ENCODE data around the gene SLC8A2. TPM values are rescaled to one million over a fixed set of nuclear protein-coding genes. Genes with fewer than 3 reads are reported as not detected.
"Not testable (repeated sequence)": the region's sequence is repeated elsewhere in the genome, so short reads cannot be mapped to it uniquely, and the experiment has no call there.

The SLC8A2 gene
- polyA plus RNA-seq, 4 donors, result 0.12 to 0.92 TPM; not detected in 2

DNA sequence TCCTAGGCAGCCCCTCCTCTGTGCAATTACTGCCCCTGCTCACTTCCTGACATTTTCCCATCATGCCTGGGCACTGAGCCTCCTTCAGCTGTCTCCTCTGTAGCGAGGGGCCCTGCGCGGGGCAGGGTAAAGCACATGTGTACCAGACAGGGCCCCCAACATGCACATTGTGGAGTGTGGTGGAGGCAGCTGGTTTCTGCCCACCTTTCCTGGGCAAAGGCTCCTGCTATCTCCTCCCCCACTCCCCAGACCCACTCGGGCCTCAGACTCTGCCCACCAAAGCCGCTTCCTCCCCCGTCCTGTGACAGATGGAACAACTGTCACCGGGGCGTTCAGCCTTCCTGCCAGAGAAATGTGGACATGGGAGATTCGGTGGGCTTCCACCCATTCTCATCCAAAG, 15.2 kb upstream of the SLC8A2 start:
- FAIRE-seq, result no peak
- H3K9me3 ChIP-seq (ENCODE audit: control insufficient read depth in 2 of 2, insufficient read depth in 1 of 2, low read depth in 1 of 2, low read length in 1 of 2), result no peaks in the 10 kb centered on the region
- WGBS, 3 donors, result 69 to 82% (median 75%) methylated on average over 9 of the region's 9 CpGs
- no peak overlapping the region for H3K27ac ChIP-seq (ENCODE audit: low read depth in 1 of 3, low read length in 2 of 3)
- H3K36me3 ChIP-seq (ENCODE audit: control insufficient read depth in 3 of 3, insufficient read depth in 2 of 3, low read depth in 1 of 3, low read length in 3 of 3), result peaks cover 6 to 59% (median 7%) of the 10 kb centered on the region in 3 donors
- H3K4me1 ChIP-seq (ENCODE audit: control insufficient read depth in 3 of 3, insufficient read depth in 2 of 3, low read depth in 1 of 3, low read length in 2 of 3), result peaks cover 0 to 12% (median 5%) of the 10 kb centered on the region in 3 donors
- no peaks in the 10 kb centered on the region for H3K27me3 ChIP-seq (ENCODE audit: control insufficient read depth in 3 of 3, insufficient read depth in 3 of 3, low read length in 3 of 3)
- no peak for DNase-seq
- H3K4me3 ChIP-seq (ENCODE audit: low read depth in 1 of 3, low read length in 3 of 3), result no peak overlapping the region

DNA sequence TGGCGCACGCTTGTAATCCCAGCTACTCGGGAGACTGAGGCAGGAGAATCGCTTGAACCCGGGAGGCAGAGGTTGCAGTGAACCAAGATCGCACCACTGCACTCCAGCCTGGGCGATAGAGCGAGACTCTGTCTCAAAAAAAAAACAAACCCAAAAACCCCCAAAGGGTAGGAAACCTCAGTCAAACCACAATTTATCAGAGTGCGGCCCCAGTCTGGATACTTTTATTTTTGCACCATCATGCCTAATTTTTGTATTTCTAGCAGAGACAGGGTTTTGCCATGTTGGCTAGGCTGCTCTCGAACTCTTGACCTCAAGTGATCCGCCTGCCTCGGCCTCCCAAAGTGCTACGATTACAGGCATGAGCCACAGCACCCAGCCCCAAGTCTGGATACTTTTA, 14.5 kb upstream of the SLC8A2 start:
- H3K4me3 ChIP-seq (ENCODE audit: low read depth in 1 of 3, low read length in 3 of 3); H3K9me3 ChIP-seq (ENCODE audit: control insufficient read depth in 2 of 2, insufficient read depth in 1 of 2, low read depth in 1 of 2, low read length in 1 of 2); H3K27ac ChIP-seq (ENCODE audit: low read depth in 1 of 3, low read length in 2 of 3); DNase-seq; H3K27me3 ChIP-seq (ENCODE audit: control insufficient read depth in 3 of 3, insufficient read depth in 3 of 3, low read length in 3 of 3); FAIRE-seq: not testable (repeated sequence)
- WGBS, 3 donors, result 81 to 89% (median 82%) methylated on average over 13 of the region's 13 CpGs
- peaks cover 6 to 52% (median 7%) of the 10 kb centered on the region in 3 donors for H3K36me3 ChIP-seq (ENCODE audit: control insufficient read depth in 3 of 3, insufficient read depth in 2 of 3, low read depth in 1 of 3, low read length in 3 of 3)
- H3K4me1 ChIP-seq (ENCODE audit: control insufficient read depth in 3 of 3, insufficient read depth in 2 of 3, low read depth in 1 of 3, low read length in 2 of 3), result peaks cover 0 to 12% (median 5%) of the 10 kb centered on the region in 3 donors

DNA sequence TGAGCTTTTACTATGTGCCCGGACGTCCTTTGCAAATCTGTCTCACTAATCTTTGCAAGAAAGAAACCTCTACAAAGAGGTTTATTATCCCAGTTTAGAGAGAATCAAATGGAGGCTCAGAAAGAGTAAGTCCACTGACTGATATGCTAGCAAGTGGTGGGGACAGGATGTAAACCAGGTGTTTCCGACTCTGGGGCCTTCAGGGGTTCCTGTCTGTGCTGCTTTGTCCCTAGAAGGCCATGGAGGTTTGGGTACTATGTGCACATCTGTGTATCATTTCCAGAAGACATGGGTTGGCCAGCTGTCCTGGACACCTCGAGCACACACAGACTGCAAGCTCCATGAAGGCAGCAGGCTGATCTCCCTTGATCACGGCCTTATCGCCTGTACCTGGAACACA, 13.5 kb upstream of the SLC8A2 start:
- FAIRE-seq, result no peak
- 76 to 88% (median 79%) methylated on average over 6 of the region's 6 CpGs for WGBS, 3 donors

DNA sequence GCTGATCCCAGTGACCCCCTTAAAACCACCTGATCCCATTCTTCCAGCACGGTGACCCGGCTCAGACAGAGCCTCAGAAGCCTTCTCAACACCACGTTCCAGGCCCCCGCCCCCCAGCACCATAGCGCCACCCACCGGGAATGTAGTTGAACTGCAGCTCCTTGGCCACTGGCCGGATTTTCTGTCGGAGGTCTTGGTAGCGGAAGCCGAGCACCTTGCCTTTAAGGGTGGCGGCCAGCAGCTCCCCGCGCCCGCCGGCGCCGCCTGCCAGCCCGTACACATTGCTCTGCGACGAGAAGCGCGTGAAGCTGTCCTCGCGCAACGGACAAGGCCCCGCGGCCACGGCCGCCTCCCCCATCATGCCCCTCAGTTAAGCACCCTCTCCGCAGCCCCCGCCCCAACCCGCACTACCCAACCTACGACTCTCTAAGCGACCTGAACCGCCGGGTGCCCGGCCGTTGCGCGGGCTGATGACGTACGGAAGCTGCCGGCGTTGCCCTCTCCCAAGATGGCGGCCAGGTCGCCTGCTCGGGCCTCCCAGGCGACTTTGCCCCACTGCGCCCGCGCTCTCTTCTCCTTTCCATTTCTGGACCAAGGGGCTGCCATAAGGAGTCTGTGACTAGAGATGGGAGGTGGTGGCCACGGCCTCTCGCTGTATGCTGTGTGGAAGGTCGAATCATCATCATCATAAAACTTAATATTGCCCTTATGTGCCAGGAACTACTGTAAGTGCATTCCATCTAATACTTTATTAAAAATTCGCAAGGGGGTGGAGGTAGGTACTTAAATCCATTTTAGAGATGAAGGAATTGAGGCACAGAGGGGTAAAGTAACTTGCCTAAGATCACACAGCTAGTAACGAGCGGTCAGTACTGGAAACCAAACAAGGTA, 12.4 kb upstream of the SLC8A2 start, which contains the start of gene KPTN:
Gene KPTN (minus strand): TSS at position 420 of the 891 bp plus-strand sequence. CDS start 59 bp downstream, at position 361.
- peak within 1 kb of the TSS; percentile 79 to 93 (median 87) for H3K27ac ChIP-seq (ENCODE audit: low read depth in 1 of 3, low read length in 2 of 3)
- H3K4me1 ChIP-seq (ENCODE audit: control insufficient read depth in 3 of 3, insufficient read depth in 2 of 3, low read depth in 1 of 3, low read length in 2 of 3), result peaks cover 0 to 12% (median 5%) of the 10 kb centered on the region in 3 donors
- H3K9me3 ChIP-seq (ENCODE audit: control insufficient read depth in 2 of 2, insufficient read depth in 1 of 2, low read depth in 1 of 2, low read length in 1 of 2), result no peaks in the 10 kb centered on the region
- FAIRE-seq, result no peak
- DNase-seq, result peak; percentile 87 to 97
- H3K36me3 ChIP-seq (ENCODE audit: control insufficient read depth in 3 of 3, insufficient read depth in 2 of 3, low read depth in 1 of 3, low read length in 3 of 3), result peaks cover 3 to 30% (median 3%) of the 10 kb centered on the region in 3 donors
- WGBS, 3 donors, result 1% methylated on average over 56 to 57 of the region's 57 CpGs
- H3K4me3 ChIP-seq (ENCODE audit: low read depth in 1 of 3, low read length in 3 of 3), result peak within 1 kb of the TSS; percentile 57 to 66 (median 62)
- H3K27me3 ChIP-seq (ENCODE audit: control insufficient read depth in 3 of 3, insufficient read depth in 3 of 3, low read length in 3 of 3), result peaks cover 0 to 9% (median 0%) of the 10 kb centered on the region in 3 donors

More for the DNA sequence above, 13.5 kb upstream of the SLC8A2 start:
- no peaks in the 10 kb centered on the region for H3K9me3 ChIP-seq (ENCODE audit: control insufficient read depth in 2 of 2, insufficient read depth in 1 of 2, low read depth in 1 of 2, low read length in 1 of 2)
- no peak for DNase-seq
- peak overlapping the region in 1 of 3 donors; percentile 6 for H3K27ac ChIP-seq (ENCODE audit: low read depth in 1 of 3, low read length in 2 of 3)
- H3K36me3 ChIP-seq (ENCODE audit: control insufficient read depth in 3 of 3, insufficient read depth in 2 of 3, low read depth in 1 of 3, low read length in 3 of 3), result peaks cover 6 to 42% (median 7%) of the 10 kb centered on the region in 3 donors
- H3K4me3 ChIP-seq (ENCODE audit: low read depth in 1 of 3, low read length in 3 of 3), result peak overlapping the region in 1 of 3 donors; percentile 66
- H3K4me1 ChIP-seq (ENCODE audit: control insufficient read depth in 3 of 3, insufficient read depth in 2 of 3, low read depth in 1 of 3, low read length in 2 of 3), result peaks cover 0 to 12% (median 5%) of the 10 kb centered on the region in 3 donors
- peaks cover 0 to 8% (median 0%) of the 10 kb centered on the region in 3 donors for H3K27me3 ChIP-seq (ENCODE audit: control insufficient read depth in 3 of 3, insufficient read depth in 3 of 3, low read length in 3 of 3)

DNA sequence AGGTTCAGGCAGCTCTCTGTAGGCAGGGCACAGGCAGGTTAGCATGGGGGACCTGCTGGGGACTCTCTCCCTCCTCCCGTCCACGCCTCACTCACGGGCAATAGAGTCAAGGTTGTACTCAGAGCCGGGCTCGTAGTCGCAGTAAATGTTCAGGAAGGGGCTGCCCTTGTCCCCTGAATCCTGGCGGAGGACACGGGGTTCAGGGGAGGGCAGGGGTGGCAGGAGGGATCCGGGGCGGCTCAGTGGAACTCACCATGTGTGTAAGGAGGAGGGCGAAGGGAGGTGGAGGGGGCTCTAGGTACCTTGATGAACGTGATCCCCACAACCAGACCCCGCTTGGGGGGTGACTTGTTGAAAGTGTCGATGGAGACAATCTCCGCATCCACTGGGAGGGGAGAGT, 11.5 kb upstream of the SLC8A2 start:
- H3K4me1 ChIP-seq (ENCODE audit: control insufficient read depth in 3 of 3, insufficient read depth in 2 of 3, low read depth in 1 of 3, low read length in 2 of 3), result peaks cover 0 to 12% (median 5%) of the 10 kb centered on the region in 3 donors
- DNase-seq, result no peak
- H3K4me3 ChIP-seq (ENCODE audit: low read depth in 1 of 3, low read length in 3 of 3), result peak overlapping the region in 1 of 3 donors; percentile 62
- H3K36me3 ChIP-seq (ENCODE audit: control insufficient read depth in 3 of 3, insufficient read depth in 2 of 3, low read depth in 1 of 3, low read length in 3 of 3), result peaks cover 3 to 24% (median 3%) of the 10 kb centered on the region in 3 donors
- no peaks in the 10 kb centered on the region for H3K9me3 ChIP-seq (ENCODE audit: control insufficient read depth in 2 of 2, insufficient read depth in 1 of 2, low read depth in 1 of 2, low read length in 1 of 2)
- no peak overlapping the region for H3K27ac ChIP-seq (ENCODE audit: low read depth in 1 of 3, low read length in 2 of 3)
- no peak for FAIRE-seq
- H3K27me3 ChIP-seq (ENCODE audit: control insufficient read depth in 3 of 3, insufficient read depth in 3 of 3, low read length in 3 of 3), result peaks cover 0 to 9% (median 0%) of the 10 kb centered on the region in 3 donors
- 90 to 91% (median 91%) methylated on average over 15 of the region's 15 CpGs for WGBS, 3 donors

DNA sequence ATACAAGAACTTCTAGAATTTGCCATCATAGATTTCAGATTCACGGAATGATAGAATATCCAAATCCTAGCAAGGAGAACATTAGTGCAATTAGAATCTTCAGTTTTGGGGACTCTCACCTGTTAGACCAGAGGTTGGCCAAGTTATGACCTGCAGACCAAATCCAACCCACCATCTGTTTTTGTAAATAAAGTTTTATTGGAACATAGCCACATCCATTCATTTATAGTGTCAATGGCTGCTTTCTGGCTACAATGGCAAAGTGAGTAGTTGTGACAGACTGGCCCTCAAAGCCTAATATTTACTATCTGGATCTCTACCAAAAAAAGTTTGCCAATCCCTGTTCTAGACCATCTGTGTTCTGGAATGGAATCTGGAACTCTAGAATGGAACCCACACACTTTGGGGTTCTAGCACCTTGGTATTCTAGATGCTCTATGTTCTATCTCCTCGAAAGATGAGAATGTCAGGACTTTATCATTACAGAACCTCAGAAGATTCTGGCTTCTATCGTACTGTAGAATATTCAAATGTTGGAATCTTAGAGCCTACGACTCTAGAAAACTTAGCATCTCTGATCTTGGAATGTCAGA, 9.9 kb upstream of the SLC8A2 start:
- no peak overlapping the region for H3K27ac ChIP-seq (ENCODE audit: low read depth in 1 of 3, low read length in 2 of 3)
- H3K9me3 ChIP-seq (ENCODE audit: control insufficient read depth in 2 of 2, insufficient read depth in 1 of 2, low read depth in 1 of 2, low read length in 1 of 2), result no peaks in the 10 kb centered on the region
- peaks cover 0 to 12% (median 5%) of the 10 kb centered on the region in 3 donors for H3K4me1 ChIP-seq (ENCODE audit: control insufficient read depth in 3 of 3, insufficient read depth in 2 of 3, low read depth in 1 of 3, low read length in 2 of 3)
- WGBS, 3 donors, result 89 to 95% (median 94%) methylated on average over 4 of the region's 4 CpGs
- H3K27me3 ChIP-seq (ENCODE audit: control insufficient read depth in 3 of 3, insufficient read depth in 3 of 3, low read length in 3 of 3), result peaks cover 0 to 9% (median 0%) of the 10 kb centered on the region in 3 donors
- FAIRE-seq, result no peak
- DNase-seq, result no peak
- peaks cover 0 to 9% (median 0%) of the 10 kb centered on the region in 3 donors for H3K36me3 ChIP-seq (ENCODE audit: control insufficient read depth in 3 of 3, insufficient read depth in 2 of 3, low read depth in 1 of 3, low read length in 3 of 3)
- H3K4me3 ChIP-seq (ENCODE audit: low read depth in 1 of 3, low read length in 3 of 3), result no peak overlapping the region

DNA sequence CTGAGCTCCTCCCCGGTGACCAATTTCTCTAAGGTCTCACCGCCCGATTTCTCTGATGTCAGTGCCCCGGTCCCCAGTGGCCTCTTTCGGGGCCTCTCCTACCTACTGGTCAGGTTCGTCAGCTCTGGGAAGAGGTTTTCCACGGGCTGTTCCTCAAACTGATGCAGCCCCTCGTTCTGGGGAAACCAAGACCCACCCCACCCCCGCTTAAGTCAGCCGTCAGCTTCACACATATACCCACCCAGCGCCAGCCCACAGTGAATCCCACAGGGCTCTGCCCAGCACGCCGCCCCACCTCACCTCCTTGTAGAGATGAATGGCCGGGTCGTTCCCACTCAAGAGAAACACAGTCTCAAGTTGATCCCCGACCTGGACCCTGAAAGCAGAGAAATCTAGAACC, 9.0 kb upstream of the SLC8A2 start:
- no peak overlapping the region for H3K27ac ChIP-seq (ENCODE audit: low read depth in 1 of 3, low read length in 2 of 3)
- peaks cover 0 to 9% (median 0%) of the 10 kb centered on the region in 3 donors for H3K27me3 ChIP-seq (ENCODE audit: control insufficient read depth in 3 of 3, insufficient read depth in 3 of 3, low read length in 3 of 3)
- peaks cover 0 to 5% (median 0%) of the 10 kb centered on the region in 3 donors for H3K36me3 ChIP-seq (ENCODE audit: control insufficient read depth in 3 of 3, insufficient read depth in 2 of 3, low read depth in 1 of 3, low read length in 3 of 3)
- H3K9me3 ChIP-seq (ENCODE audit: control insufficient read depth in 2 of 2, insufficient read depth in 1 of 2, low read depth in 1 of 2, low read length in 1 of 2), result no peaks in the 10 kb centered on the region
- no peak overlapping the region for H3K4me3 ChIP-seq (ENCODE audit: low read depth in 1 of 3, low read length in 3 of 3)
- WGBS, 3 donors, result 87 to 89% (median 87%) methylated on average over 16 of the region's 16 CpGs
- H3K4me1 ChIP-seq (ENCODE audit: control insufficient read depth in 3 of 3, insufficient read depth in 2 of 3, low read depth in 1 of 3, low read length in 2 of 3), result peaks cover 0 to 12% (median 4%) of the 10 kb centered on the region in 3 donors
- DNase-seq (no peak), FAIRE-seq (no peak)

Measured in small intestine (tissue), 7 donors.